ENCODE measurements around the gene TNFSF4. TPM values are rescaled to one million over a fixed set of nuclear protein-coding genes. Genes with fewer than 3 reads are reported as not detected.

The TNFSF4 gene
- total and polyA plus RNA-seq, 2 of the 13 experiments (the other 11 are each of a cell fraction or from before 2014, with no cell fraction given), result 2.4 to 7.9 TPM

GRCh38 chr1:173190101-173190936 is 16.8 kb downstream of the TNFSF4 start (continued):
- TF ChIP-seq HMGXB4 (CRISPR knock-in tag; IDR thresholded peaks at IDR 0.05; ENCODE audit: borderline replicate concordance in 1 of 2, low read depth in 1 of 2) (no peak), ZNF24 (IDR thresholded peaks at IDR 0.05) (no peak), HOXD1 (CRISPR knock-in tag; IDR thresholded peaks at IDR 0.05) (peak; percentile 33; the same call in 1 of the 2 replicates), E2F5 (CRISPR knock-in tag; conservative IDR thresholded peaks at IDR 0.05) (no peak), ZNF549 (CRISPR knock-in tag; IDR thresholded peaks at IDR 0.05) (no peak), ATM (IDR thresholded peaks at IDR 0.05; ENCODE audit: borderline replicate concordance) (no peak), ZNF30 (CRISPR knock-in tag; IDR thresholded peaks at IDR 0.05) (no peak), ETV6 (CRISPR knock-in tag; conservative IDR thresholded peaks at IDR 0.05) (no peak), EHMT2 (IDR thresholded peaks at IDR 0.05; ENCODE audit: borderline replicate concordance, low read depth, low read length) (no peak), ZNF749 (CRISPR knock-in tag; IDR thresholded peaks at IDR 0.05; ENCODE audit: borderline replicate concordance) (no peak; the same call in 1 of the 2 replicates), ZNF574 (CRISPR knock-in tag; IDR thresholded peaks at IDR 0.05) (no peak; the same call in 1 of the 2 replicates), DBP (CRISPR knock-in tag; IDR thresholded peaks at IDR 0.05; ENCODE audit: not compliant biosample characterization) (no peak), SP140L (CRISPR knock-in tag; IDR thresholded peaks at IDR 0.05; ENCODE audit: borderline replicate concordance) (no peak), MATR3 (CRISPR knock-in tag; IDR thresholded peaks at IDR 0.05) (no peak), DZIP1 (CRISPR knock-in tag; IDR thresholded peaks at IDR 0.05) (no peak), MAZ (IDR thresholded peaks at IDR 0.05; ENCODE audit: borderline replicate concordance, low read depth, low read length) (no peak), MAZ (CRISPR knock-in tag; IDR thresholded peaks at IDR 0.05; ENCODE audit: low read depth) (no peak), SPEN (CRISPR knock-in tag; IDR thresholded peaks at IDR 0.05; ENCODE audit: low read depth) (no peak), ZFAT (CRISPR knock-in tag; conservative IDR thresholded peaks at IDR 0.05) (no peak)

All from HepG2 (cell line).